Stomach (tissue), 9 donors: Measurements from ENCODE around the gene CLEC18A. TPM values are rescaled to one million over a fixed set of nuclear protein-coding genes. Genes with fewer than 3 reads are reported as not detected.

Source experiments
- DNase-seq, 2 donors: peaks; one replicate each; pipeline versions ENCODE4 v3.0.0 to v3.0.0-alpha.2; 2013 to 2019
- H3K27ac ChIP-seq, 5 donors: fragments of 200-600 bp in 4 of 5; sonication (generic) in 4 of 5; one replicate each; pipeline ENCODE4 v1.5.1; 2013 to 2019; ENCODE audit warnings: mild to moderate bottlenecking in 1 of 5, moderate library complexity in 1 of 5
- H3K27me3 ChIP-seq, 3 donors: fragments of 200-600 bp; sonication (generic); one replicate each; pipeline ENCODE4 v1.5.1; 2017 to 2019; ENCODE audit warnings: mixed run types in 1 of 3
- H3K36me3 ChIP-seq, 4 donors: fragments of 200-600 bp; sonication (generic); 1 replicate in 3 of 4; 2 replicates in 1 of 4; pipeline ENCODE4 v1.5.1; 2016 to 2019
- H3K4me1 ChIP-seq, 4 donors: fragments of 200-600 bp; sonication (generic); one replicate each; pipeline ENCODE4 v1.5.1; 2016 to 2019
- H3K4me3 ChIP-seq, 4 donors: fragments of 200-600 bp; sonication (generic) in 3 of 4; one replicate each; pipeline ENCODE4 v1.5.1; 2016 to 2019; ENCODE audit warnings: mild to moderate bottlenecking in 1 of 4
- H3K9me3 ChIP-seq, 4 donors: fragments of 200-600 bp; sonication (generic); one replicate each; pipeline ENCODE4 v1.5.1; 2016 to 2019
- EP300 ChIP-seq: sonication (generic); formaldehyde crosslinking; IDR thresholded peaks from one replicate; pipeline ENCODE4 v1.6.1; 2017; ENCODE audit warnings: antibody characterized with exemption
- POLR2A ChIP-seq, 4 donors: fragments of 450-650 bp; IDR thresholded peaks; one replicate each; pipeline ENCODE4 v1.6.1; 2016; ENCODE audit warnings: antibody characterized with exemption in 4 of 4, control low read depth in 2 of 4, mild to moderate bottlenecking in 1 of 4, moderate library complexity in 1 of 4
- POLR2AphosphoS5 ChIP-seq, 3 donors: sonication (generic); formaldehyde crosslinking; IDR thresholded peaks; one replicate each; pipeline ENCODE4 v1.6.1; 2016; ENCODE audit warnings: antibody characterized with exemption in 3 of 3
- WGBS, 5 donors: extraction: QIAGEN DNeasy Blood & Tissue Kit in 3 of 5; methylation state at CpG; one replicate each; pipeline versions ENCODE4 v1.1.5 to v1.1.7; 2013 to 2018; 5-methylcytosine and 5-hydroxymethylcytosine counted together
- intact Hi-C: fragments of 100-400 bp; cut with DNase I; formaldehyde crosslinking; loops from one replicate; pipeline ENCODE4 v1.15.1; 2023; ENCODE audit warnings: low total_unique reads
- polyA plus RNA-seq, 3 donors: library from polyadenylated mRNA; stranded (reverse); fragments of 200-250 nt; gene quantifications; one replicate each; pipeline ENCODE4 v1.2.3, GENCODE V29; 2013
- total RNA-seq, 5 donors: library from RNA; depleted of rRNA; stranded (reverse); fragments of >200 nt; gene quantifications; one replicate each; pipeline versions ENCODE4 v1.1.0 to v1.2.3, GENCODE V29; 2014 to 2016
- TF ChIP-seq, protein P1 (sequence below), 7 experiments: fragments of 450-650 bp in 4 of 7; fragments of 200-600 bp in 3 of 7; sonication (generic) in 3 of 7; IDR thresholded peaks; one replicate each; pipeline ENCODE4 v1.5.1; 2016 to 2019; ENCODE audit warnings: antibody characterized with exemption in 7 of 7, control low read depth in 2 of 7, mild to moderate bottlenecking in 1 of 7
- donor health status: healthy with polysubstance abuse.
- donor health status: Bipolar disorder and iron deficiency.
- donor health status: healthy.

Gene CLEC18A
- total and polyA plus RNA-seq, 8 donors: 0.31 to 3.6 (median 1.3) TPM; not detected in 1

- intact Hi-C loops: no loop called here
- no peak for DNase-seq
- no peaks in the 10 kb centered on the region for H3K27me3 ChIP-seq
- 78 to 86% (median 83%) methylated on average over 6 of the region's 6 CpGs for WGBS, 5 donors
- H3K4me3 ChIP-seq: no peak overlapping the region
- peaks cover 0 to 49% (median 40%) of the 10 kb centered on the region in 4 donors for H3K36me3 ChIP-seq
- H3K4me1 ChIP-seq: peaks cover 0 to 20% (median 7%) of the 10 kb centered on the region in 4 donors
- TF ChIP-seq, protein P1, sequence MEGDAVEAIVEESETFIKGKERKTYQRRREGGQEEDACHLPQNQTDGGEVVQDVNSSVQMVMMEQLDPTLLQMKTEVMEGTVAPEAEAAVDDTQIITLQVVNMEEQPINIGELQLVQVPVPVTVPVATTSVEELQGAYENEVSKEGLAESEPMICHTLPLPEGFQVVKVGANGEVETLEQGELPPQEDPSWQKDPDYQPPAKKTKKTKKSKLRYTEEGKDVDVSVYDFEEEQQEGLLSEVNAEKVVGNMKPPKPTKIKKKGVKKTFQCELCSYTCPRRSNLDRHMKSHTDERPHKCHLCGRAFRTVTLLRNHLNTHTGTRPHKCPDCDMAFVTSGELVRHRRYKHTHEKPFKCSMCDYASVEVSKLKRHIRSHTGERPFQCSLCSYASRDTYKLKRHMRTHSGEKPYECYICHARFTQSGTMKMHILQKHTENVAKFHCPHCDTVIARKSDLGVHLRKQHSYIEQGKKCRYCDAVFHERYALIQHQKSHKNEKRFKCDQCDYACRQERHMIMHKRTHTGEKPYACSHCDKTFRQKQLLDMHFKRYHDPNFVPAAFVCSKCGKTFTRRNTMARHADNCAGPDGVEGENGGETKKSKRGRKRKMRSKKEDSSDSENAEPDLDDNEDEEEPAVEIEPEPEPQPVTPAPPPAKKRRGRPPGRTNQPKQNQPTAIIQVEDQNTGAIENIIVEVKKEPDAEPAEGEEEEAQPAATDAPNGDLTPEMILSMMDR (IDR thresholded peaks at IDR 0.05): no peak
- no peak for TF ChIP-seq POLR2A (IDR thresholded peaks at IDR 0.05)
- no peak for TF ChIP-seq POLR2AphosphoS5 (IDR thresholded peaks at IDR 0.05)
- TF ChIP-seq EP300: no peak
- no peak overlapping the region for H3K27ac ChIP-seq
- no peaks in the 10 kb centered on the region for H3K9me3 ChIP-seq
Measured at GRCh38 chr16:69906838-69907401, 44.2 kb upstream of the CLEC18A start.

- no peaks in the 10 kb centered on the region for H3K9me3 ChIP-seq
- H3K27me3 ChIP-seq: no peaks in the 10 kb centered on the region
- no peak for TF ChIP-seq EP300
- TF ChIP-seq POLR2A (IDR thresholded peaks at IDR 0.05): no peak
- TF ChIP-seq, protein P1 (IDR thresholded peaks at IDR 0.05): no peak
- TF ChIP-seq POLR2AphosphoS5 (IDR thresholded peaks at IDR 0.05): no peak
- peaks cover 0 to 36% (median 34%) of the 10 kb centered on the region in 4 donors for H3K36me3 ChIP-seq
- intact Hi-C loops: no loop called here
- H3K4me1 ChIP-seq: peaks cover 0 to 20% (median 7%) of the 10 kb centered on the region in 4 donors
- WGBS, 5 donors: 96 to 98% (median 97%) methylated on average over 8 of the region's 8 CpGs
- no peak for DNase-seq
- H3K27ac ChIP-seq: peak overlapping the region in 2 of 5 donors; percentile 0 to 38
- H3K4me3 ChIP-seq: no peak overlapping the region
Measured at GRCh38 chr16:69909043-69909442, 42.1 kb upstream of the CLEC18A start.

DNA sequence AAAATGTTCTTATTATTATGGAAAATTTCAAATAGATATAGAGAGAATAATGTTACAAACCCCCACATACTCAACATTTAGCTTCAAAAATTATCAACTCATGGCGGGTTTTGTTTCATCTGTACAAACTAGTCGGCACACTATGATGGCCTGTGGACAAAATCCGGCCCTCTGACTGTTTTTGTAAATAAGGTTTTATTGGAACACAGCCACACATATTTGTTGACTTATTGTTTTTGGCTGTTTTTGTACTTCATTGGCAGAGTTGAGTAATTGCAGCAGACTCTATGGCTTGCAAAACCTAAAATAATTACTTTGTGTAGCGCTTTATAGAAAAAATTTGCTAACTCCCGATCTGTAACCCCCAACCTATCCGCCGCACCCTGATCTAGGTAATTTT is 41.4 kb upstream of the CLEC18A start:
- TF ChIP-seq POLR2A (IDR thresholded peaks at IDR 0.05): no peak
- TF ChIP-seq POLR2AphosphoS5 (IDR thresholded peaks at IDR 0.05): no peak
- TF ChIP-seq, protein P1 (IDR thresholded peaks at IDR 0.05): no peak
- no peak for TF ChIP-seq EP300
- Histone ChIP-seq H3K4me1 (peaks cover 0 to 15% (median 6%) of the 10 kb centered on the region in 4 donors), H3K9me3 (no peaks in the 10 kb centered on the region), H3K36me3 (peaks cover 0 to 40% (median 35%) of the 10 kb centered on the region in 4 donors), H3K27ac (peak overlapping the region in 2 of 5 donors; percentile 0 to 38), H3K27me3 (no peaks in the 10 kb centered on the region), H3K4me3 (no peak overlapping the region)
- no peak for DNase-seq
- intact Hi-C loops: no loop called here
- 63 to 80% (median 73%) methylated on average over 7 of the region's 7 CpGs for WGBS, 5 donors

GRCh38 chr16:69910964-69911363 is 40.2 kb upstream of the CLEC18A start:
- WGBS, 5 donors: 59 to 77% (median 62%) methylated on average over 3 of the region's 3 CpGs
- intact Hi-C loops: no loop called here
- DNase-seq: no peak
- peaks cover 0 to 9% (median 3%) of the 10 kb centered on the region in 4 donors for H3K4me1 ChIP-seq
- H3K36me3 ChIP-seq: peaks cover 0 to 40% (median 36%) of the 10 kb centered on the region in 4 donors
- H3K4me3 ChIP-seq: no peak overlapping the region
- H3K27ac ChIP-seq: no peak overlapping the region
- H3K27me3 ChIP-seq: no peaks in the 10 kb centered on the region
- no peak for TF ChIP-seq POLR2AphosphoS5 (IDR thresholded peaks at IDR 0.05)
- TF ChIP-seq POLR2A (IDR thresholded peaks at IDR 0.05): no peak
- no peaks in the 10 kb centered on the region for H3K9me3 ChIP-seq

- Histone ChIP-seq H3K4me1 (peaks cover 0 to 9% (median 4%) of the 10 kb centered on the region in 4 donors), H3K27me3 (no peaks in the 10 kb centered on the region), H3K36me3 (peaks cover 0 to 40% (median 27%) of the 10 kb centered on the region in 4 donors), H3K27ac (no peak overlapping the region), H3K9me3 (no peaks in the 10 kb centered on the region), H3K4me3 (no peak overlapping the region)
- 88 to 100% (median 95%) methylated on average over 1 of the region's 1 CpG for WGBS, 5 donors
- DNase-seq: no peak
- TF ChIP-seq, protein P1 (IDR thresholded peaks at IDR 0.05): no peak
- TF ChIP-seq POLR2AphosphoS5 (IDR thresholded peaks at IDR 0.05) (no peak), POLR2A (IDR thresholded peaks at IDR 0.05) (no peak), EP300 (no peak)
- intact Hi-C loops: no loop called here
Measured at GRCh38 chr16:69916462-69916861, 34.7 kb upstream of the CLEC18A start.
